LHCN-M2 (cell line): Measurements from ENCODE around the gene FOXL1. TPM values are rescaled to one million over a fixed set of nuclear protein-coding genes. Genes with fewer than 3 reads are reported as not detected.

Experiments
- DNase-seq: peaks from one replicate; pipeline ENCODE4 v3.0.0-alpha.2; 2012; ENCODE audit warnings: low read depth
- total RNA-seq: library from RNA; depleted of rRNA; stranded (reverse); fragments of >200 nt; gene quantifications from 2 replicates; pipeline ENCODE4 v1.2.3, GENCODE V29; 2014

FOXL1 gene
- total RNA-seq, 1 experiment from 2014 or later, result 5.3 TPM

GRCh38 chr16:86604436-86605193 lies 26.3 kb downstream of the FOXL1 start:
- no peak for DNase-seq

GRCh38 chr16:86605950-86606349 lies 27.6 kb downstream of the FOXL1 start:
- DNase-seq, result no peak

- peak; percentile 55 for DNase-seq
Measured at GRCh38 chr16:86608301-86608747, 30.0 kb downstream of the FOXL1 start.

GRCh38 chr16:86609115-86609514 lies 30.8 kb downstream of the FOXL1 start:
- peak; percentile 83 for DNase-seq

- no peak for DNase-seq
Measured at GRCh38 chr16:86609661-86610060, 31.3 kb downstream of the FOXL1 start.

- DNase-seq, result no peak
Measured at GRCh38 chr16:86610779-86611524, 32.6 kb downstream of the FOXL1 start.

GRCh38 chr16:86611525-86611855 lies 33.1 kb downstream of the FOXL1 start:
- no peak for DNase-seq

- no peak for DNase-seq
Measured at GRCh38 chr16:86611941-86612340, 33.6 kb downstream of the FOXL1 start.

- no peak for DNase-seq
Measured at GRCh38 chr16:86614699-86615098, 36.4 kb downstream of the FOXL1 start.

- DNase-seq, result no peak
Measured at GRCh38 chr16:86616906-86617305, 38.6 kb downstream of the FOXL1 start.

GRCh38 chr16:86618431-86619238 lies 40.3 kb downstream of the FOXL1 start:
- DNase-seq, result peak; percentile 24

- DNase-seq, result no peak
Measured at GRCh38 chr16:86619239-86619794, 41.0 kb downstream of the FOXL1 start.

GRCh38 chr16:86620184-86620583 lies 41.8 kb downstream of the FOXL1 start:
- DNase-seq, result no peak

GRCh38 chr16:86621966-86622365 lies 43.6 kb downstream of the FOXL1 start:
- no peak for DNase-seq

GRCh38 chr16:86622700-86623615 lies 44.6 kb downstream of the FOXL1 start:
- no peak for DNase-seq

GRCh38 chr16:86625029-86625428 lies 46.7 kb downstream of the FOXL1 start:
- DNase-seq, result no peak

GRCh38 chr16:86625821-86626220 lies 47.5 kb downstream of the FOXL1 start:
- DNase-seq, result no peak

- DNase-seq, result no peak
Measured at GRCh38 chr16:86626284-86626683, 47.9 kb downstream of the FOXL1 start.

GRCh38 chr16:86626966-86627365 lies 48.6 kb downstream of the FOXL1 start:
- no peak for DNase-seq

- DNase-seq, result no peak
Measured at GRCh38 chr16:86628614-86629013, 50.3 kb downstream of the FOXL1 start.

GRCh38 chr16:86630471-86630870 lies 52.1 kb downstream of the FOXL1 start:
- DNase-seq, result no peak
